GM23338 (cell line): ENCODE data around the gene PTOV1. TPM values are rescaled to one million over a fixed set of nuclear protein-coding genes. Genes with fewer than 3 reads are reported as not detected.

ENCODE experiments used
- ATAC-seq: fragments of 200-7000 bp; cut with Tn5 transposase; 3 replicates; pipeline ENCODE4 v1.9.1; 2020
- DNase-seq: peaks from one replicate; pipeline ENCODE4 v3.0.0-alpha.2; 2015; ENCODE audit warnings: low spot score
- H2AFZ ChIP-seq: fragments of 200-600 bp; sonication (generic); 2 replicates; pipeline ENCODE4 v1.8.0; 2016; ENCODE audit warnings: antibody characterized with exemption, mild to moderate bottlenecking, moderate library complexity
- H3F3A ChIP-seq: fragments of 200-600 bp; sonication (generic); replicated peaks from 2 replicates; pipeline ENCODE4 v1.8.0; 2017; ENCODE audit warnings: antibody characterized with exemption, mixed run types, low read depth
- H3K27ac ChIP-seq: fragments of 200-600 bp; sonication (generic); 2 replicates; pipeline ENCODE4 v1.6.1; 2016; ENCODE audit warnings: low read depth
- H3K27me3 ChIP-seq: fragments of 200-600 bp; sonication (generic); 2 replicates; pipeline ENCODE4 v1.8.0; 2016; ENCODE audit warnings: mild to moderate bottlenecking, mixed run types, moderate library complexity; ENCODE audit not compliant: insufficient read depth
- H3K36me3 ChIP-seq: fragments of 200-600 bp; sonication (generic); 2 replicates; pipeline ENCODE4 v1.8.0; 2016; ENCODE audit warnings: mild to moderate bottlenecking; ENCODE audit not compliant: insufficient read depth
- H3K4me1 ChIP-seq: fragments of 200-600 bp; sonication (generic); 2 replicates; pipeline ENCODE4 v1.8.0; 2016; ENCODE audit warnings: mild to moderate bottlenecking, moderate library complexity; ENCODE audit not compliant: insufficient read depth
- H3K4me2 ChIP-seq: fragments of 200-600 bp; sonication (generic); 2 replicates; pipeline ENCODE4 v1.7.1; 2017; ENCODE audit warnings: mixed run types
- H3K4me3 ChIP-seq: fragments of 200-600 bp; sonication (generic); 2 replicates; pipeline ENCODE4 v1.6.1; 2016; ENCODE audit warnings: mixed run types
- H3K79me2 ChIP-seq: fragments of 200-600 bp; sonication (generic); replicated peaks from 2 replicates; pipeline ENCODE4 v1.8.0; 2017; ENCODE audit warnings: mild to moderate bottlenecking; ENCODE audit not compliant: insufficient read depth
- H3K9me2 ChIP-seq: fragments of 200-600 bp; sonication (generic); 2 replicates; pipeline ENCODE4 v1.8.0; 2017; ENCODE audit not compliant: insufficient read depth
- H4K20me1 ChIP-seq: fragments of 200-600 bp; sonication (generic); replicated peaks from 2 replicates; pipeline ENCODE4 v1.8.0; 2017; ENCODE audit warnings: mild to moderate bottlenecking; ENCODE audit not compliant: insufficient read depth
- H3K27ac Mint-ChIP-seq: 2 replicates; pipeline ENCODE4 v1.8.0; 2020; ENCODE audit warnings: inconsistent platforms, mild to moderate bottlenecking, moderate library complexity, mixed read lengths
- H3K27me3 Mint-ChIP-seq: 3 replicates; pipeline ENCODE4 v1.8.0; 2022; ENCODE audit warnings: low read depth, mild to moderate bottlenecking, moderate library complexity, mixed read lengths, inconsistent platforms; ENCODE audit not compliant: insufficient read depth, poor library complexity
- H3K36me3 Mint-ChIP-seq: 3 replicates; pipeline ENCODE4 v1.8.0; 2021; ENCODE audit warnings: low read depth, mild to moderate bottlenecking, inconsistent platforms, moderate library complexity, mixed read lengths
- H3K4me1 Mint-ChIP-seq: 3 replicates; pipeline ENCODE4 v1.8.0; 2020; ENCODE audit warnings: mild to moderate bottlenecking, inconsistent platforms, mixed read lengths
- H3K4me3 Mint-ChIP-seq: 3 replicates; pipeline ENCODE4 v1.8.0; 2021; ENCODE audit warnings: moderate library complexity, mild to moderate bottlenecking, inconsistent platforms, mixed read lengths
- H3K9me3 Mint-ChIP-seq: 3 replicates; pipeline ENCODE4 v1.8.0; 2020; ENCODE audit warnings: moderate library complexity, mild to moderate bottlenecking, inconsistent platforms, mixed read lengths
- CREB1 ChIP-seq: fragments of 250-450 bp; sonication (Bioruptor Pico); IDR thresholded peaks from 2 replicates; pipeline ENCODE4 v1.5.0; 2020; ENCODE audit warnings: low read depth, mild to moderate bottlenecking, moderate library complexity
- EZH2 ChIP-seq: fragments of 200-600 bp; sonication (generic); IDR thresholded peaks from one replicate; pipeline ENCODE4 v1.8.0; 2017; ENCODE audit warnings: antibody characterized with exemption, mild to moderate bottlenecking, low read depth; ENCODE audit not compliant: unreplicated experiment
- EZH2phosphoT487 ChIP-seq: fragments of 200-600 bp; sonication (generic); IDR thresholded peaks from one replicate; pipeline ENCODE4 v1.8.1; 2018; ENCODE audit warnings: antibody characterized with exemption; ENCODE audit not compliant: unreplicated experiment
- POLR2AphosphoS5 ChIP-seq: IDR thresholded peaks from 2 replicates; pipeline ENCODE4 v1.6.1; 2016; ENCODE audit warnings: antibody characterized with exemption, low read depth
- ZNF331 ChIP-seq: fragments of 250-450 bp; sonication (Bioruptor Pico); IDR thresholded peaks from 2 replicates; pipeline ENCODE4 v1.5.0; 2020; ENCODE audit warnings: low read depth, mild to moderate bottlenecking, moderate library complexity
- polyA plus RNA-seq: library from polyadenylated mRNA; unstranded; fragments of >200 nt; fragmentation: Nextera tagmentation; extraction: Ambion mirVana; gene quantifications from 2 replicates; pipeline ENCODE4 v1.2.1, GENCODE V29; 2016
- total RNA-seq: library from RNA; depleted of rRNA; stranded (reverse); fragments of >200 nt; shearing (Covaris generic); gene quantifications from 2 replicates; pipeline ENCODE4 v1.2.3, GENCODE V29; 2014
- TF ChIP-seq, protein P1 (sequence below): fragments of 250-450 bp; sonication (Bioruptor Pico); IDR thresholded peaks from 2 replicates; pipeline ENCODE4 v1.5.0; 2020; ENCODE audit warnings: mild to moderate bottlenecking, moderate library complexity
- TF ChIP-seq, protein P2 (sequence below): IDR thresholded peaks from 2 replicates; pipeline ENCODE4 v1.6.1; 2016; ENCODE audit warnings: antibody characterized with exemption

Gene PTOV1
- total and polyA plus RNA-seq, 2 experiments from 2014 or later, result 188 to 209 TPM

DNA sequence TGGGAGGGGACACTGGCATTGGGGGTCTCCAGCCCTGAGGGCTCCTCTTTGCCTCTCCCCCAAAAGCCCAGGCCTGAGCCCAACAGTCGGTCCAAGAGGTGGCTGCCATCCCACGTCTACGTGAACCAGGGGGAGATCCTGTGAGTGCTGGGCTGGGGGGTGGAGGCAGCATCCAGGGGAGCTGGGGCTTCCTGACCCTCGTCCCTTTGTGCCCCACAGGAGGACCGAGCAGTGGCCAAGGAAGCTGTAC, 6.8 kb downstream of the PTOV1 start (continued):
- TF ChIP-seq, protein P1, sequence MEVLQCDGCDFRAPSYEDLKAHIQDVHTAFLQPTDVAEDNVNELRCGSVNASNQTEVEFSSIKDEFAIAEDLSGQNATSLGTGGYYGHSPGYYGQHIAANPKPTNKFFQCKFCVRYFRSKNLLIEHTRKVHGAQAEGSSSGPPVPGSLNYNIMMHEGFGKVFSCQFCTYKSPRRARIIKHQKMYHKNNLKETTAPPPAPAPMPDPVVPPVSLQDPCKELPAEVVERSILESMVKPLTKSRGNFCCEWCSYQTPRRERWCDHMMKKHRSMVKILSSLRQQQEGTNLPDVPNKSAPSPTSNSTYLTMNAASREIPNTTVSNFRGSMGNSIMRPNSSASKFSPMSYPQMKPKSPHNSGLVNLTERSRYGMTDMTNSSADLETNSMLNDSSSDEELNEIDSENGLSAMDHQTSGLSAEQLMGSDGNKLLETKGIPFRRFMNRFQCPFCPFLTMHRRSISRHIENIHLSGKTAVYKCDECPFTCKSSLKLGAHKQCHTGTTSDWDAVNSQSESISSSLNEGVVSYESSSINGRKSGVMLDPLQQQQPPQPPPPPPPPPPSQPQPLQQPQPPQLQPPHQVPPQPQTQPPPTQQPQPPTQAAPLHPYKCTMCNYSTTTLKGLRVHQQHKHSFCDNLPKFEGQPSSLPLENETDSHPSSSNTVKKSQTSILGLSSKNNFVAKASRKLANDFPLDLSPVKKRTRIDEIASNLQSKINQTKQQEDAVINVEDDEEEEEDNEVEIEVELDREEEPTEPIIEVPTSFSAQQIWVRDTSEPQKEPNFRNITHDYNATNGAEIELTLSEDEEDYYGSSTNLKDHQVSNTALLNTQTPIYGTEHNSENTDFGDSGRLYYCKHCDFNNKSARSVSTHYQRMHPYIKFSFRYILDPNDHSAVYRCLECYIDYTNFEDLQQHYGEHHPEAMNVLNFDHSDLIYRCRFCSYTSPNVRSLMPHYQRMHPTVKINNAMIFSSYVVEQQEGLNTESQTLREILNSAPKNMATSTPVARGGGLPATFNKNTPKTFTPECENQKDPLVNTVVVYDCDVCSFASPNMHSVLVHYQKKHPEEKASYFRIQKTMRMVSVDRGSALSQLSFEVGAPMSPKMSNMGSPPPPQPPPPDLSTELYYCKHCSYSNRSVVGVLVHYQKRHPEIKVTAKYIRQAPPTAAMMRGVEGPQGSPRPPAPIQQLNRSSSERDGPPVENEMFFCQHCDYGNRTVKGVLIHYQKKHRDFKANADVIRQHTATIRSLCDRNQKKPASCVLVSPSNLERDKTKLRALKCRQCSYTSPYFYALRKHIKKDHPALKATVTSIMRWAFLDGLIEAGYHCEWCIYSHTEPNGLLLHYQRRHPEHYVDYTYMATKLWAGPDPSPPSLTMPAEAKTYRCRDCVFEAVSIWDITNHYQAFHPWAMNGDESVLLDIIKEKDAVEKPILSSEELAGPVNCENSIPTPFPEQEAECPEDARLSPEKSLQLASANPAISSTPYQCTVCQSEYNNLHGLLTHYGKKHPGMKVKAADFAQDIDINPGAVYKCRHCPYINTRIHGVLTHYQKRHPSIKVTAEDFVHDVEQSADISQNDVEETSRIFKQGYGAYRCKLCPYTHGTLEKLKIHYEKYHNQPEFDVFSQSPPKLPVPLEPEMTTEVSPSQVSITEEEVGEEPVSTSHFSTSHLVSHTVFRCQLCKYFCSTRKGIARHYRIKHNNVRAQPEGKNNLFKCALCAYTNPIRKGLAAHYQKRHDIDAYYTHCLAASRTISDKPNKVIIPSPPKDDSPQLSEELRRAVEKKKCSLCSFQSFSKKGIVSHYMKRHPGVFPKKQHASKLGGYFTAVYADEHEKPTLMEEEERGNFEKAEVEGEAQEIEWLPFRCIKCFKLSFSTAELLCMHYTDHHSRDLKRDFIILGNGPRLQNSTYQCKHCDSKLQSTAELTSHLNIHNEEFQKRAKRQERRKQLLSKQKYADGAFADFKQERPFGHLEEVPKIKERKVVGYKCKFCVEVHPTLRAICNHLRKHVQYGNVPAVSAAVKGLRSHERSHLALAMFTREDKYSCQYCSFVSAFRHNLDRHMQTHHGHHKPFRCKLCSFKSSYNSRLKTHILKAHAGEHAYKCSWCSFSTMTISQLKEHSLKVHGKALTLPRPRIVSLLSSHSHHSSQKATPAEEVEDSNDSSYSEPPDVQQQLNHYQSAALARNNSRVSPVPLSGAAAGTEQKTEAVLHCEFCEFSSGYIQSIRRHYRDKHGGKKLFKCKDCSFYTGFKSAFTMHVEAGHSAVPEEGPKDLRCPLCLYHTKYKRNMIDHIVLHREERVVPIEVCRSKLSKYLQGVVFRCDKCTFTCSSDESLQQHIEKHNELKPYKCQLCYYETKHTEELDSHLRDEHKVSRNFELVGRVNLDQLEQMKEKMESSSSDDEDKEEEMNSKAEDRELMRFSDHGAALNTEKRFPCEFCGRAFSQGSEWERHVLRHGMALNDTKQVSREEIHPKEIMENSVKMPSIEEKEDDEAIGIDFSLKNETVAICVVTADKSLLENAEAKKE (CRISPR knock-in tag), result no peak
- TF ChIP-seq EZH2phosphoT487, result no peak

DNA sequence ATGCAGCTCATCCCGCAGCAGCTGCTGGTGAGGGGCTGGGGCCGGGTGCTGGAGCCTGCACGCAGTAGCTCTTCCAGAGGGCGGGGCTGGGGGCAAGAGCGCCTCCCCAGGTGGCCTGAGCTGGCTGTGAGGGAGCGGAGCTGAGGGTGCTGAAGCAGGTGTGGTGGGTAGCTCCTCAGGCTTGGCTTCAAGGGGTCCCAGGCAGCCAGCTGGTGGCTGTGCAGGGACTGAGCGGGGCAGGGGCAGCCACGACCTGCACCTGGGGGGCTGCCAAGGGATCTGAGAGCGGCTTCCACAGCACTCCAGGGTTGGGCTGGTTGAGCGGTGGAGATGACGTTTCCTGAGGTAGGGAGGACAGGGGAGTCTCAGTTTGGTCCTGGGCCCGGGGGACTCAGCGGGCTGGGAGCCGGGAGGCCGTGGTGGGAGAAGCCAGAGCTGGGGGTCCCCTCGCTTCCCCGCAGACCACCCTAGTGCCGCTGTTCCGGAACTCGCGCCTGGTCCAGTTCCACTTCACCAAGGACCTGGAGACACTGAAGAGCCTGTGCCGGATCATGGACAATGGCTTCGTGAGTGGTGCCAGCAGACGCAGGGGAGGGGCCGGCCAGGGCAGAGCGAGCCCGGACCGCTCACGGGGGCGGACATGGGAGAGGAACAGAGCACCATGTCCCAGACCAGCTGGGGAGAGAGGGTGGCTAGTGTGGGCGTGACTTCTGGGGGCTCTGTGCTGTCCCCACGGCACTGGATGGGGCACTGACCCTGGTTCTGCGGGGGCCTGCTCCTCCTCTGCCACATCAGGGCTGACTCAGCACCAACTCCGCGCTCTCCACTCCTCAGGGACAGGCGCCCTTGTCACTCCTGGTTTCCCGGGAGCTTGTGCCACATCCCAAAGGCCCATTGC, 7.4 kb downstream of the PTOV1 start:
- Histone ChIP-seq H3K36me3 (peaks cover 3% of the 10 kb centered on the region; the same call in 1 of the 2 replicates), H3K4me3 (no peak overlapping the region), H3K9me2 (no peaks in the 10 kb centered on the region), H2AFZ (no peak overlapping the region), H3F3A (peaks cover 66% of the 10 kb centered on the region), H4K20me1 (peaks cover 15% of the 10 kb centered on the region), H3K27ac (peak overlapping the region; percentile 19; the same call in 1 of the 2 replicates), H3K79me2 (peaks cover 9% of the 10 kb centered on the region), H3K4me1 (peaks cover 3% of the 10 kb centered on the region; the same call in 1 of the 2 replicates), H3K4me2 (no peak overlapping the region), H3K27me3 (no peaks in the 10 kb centered on the region)
- peak overlapping the region; percentile 14; the same call in 2 of the 3 replicates for H3K4me3 Mint-ChIP-seq
- peaks cover 14% of the 10 kb centered on the region for H3K4me1 Mint-ChIP-seq
- ATAC-seq (no peak), DNase-seq (no peak)
- peaks cover 6% of the 10 kb centered on the region; the same call in 2 of the 3 replicates for H3K9me3 Mint-ChIP-seq
- peaks cover 53% of the 10 kb centered on the region for H3K27me3 Mint-ChIP-seq
- peaks cover 68% of the 10 kb centered on the region for H3K36me3 Mint-ChIP-seq
- H3K27ac Mint-ChIP-seq, result no peak overlapping the region
- TF ChIP-seq, protein P2, sequence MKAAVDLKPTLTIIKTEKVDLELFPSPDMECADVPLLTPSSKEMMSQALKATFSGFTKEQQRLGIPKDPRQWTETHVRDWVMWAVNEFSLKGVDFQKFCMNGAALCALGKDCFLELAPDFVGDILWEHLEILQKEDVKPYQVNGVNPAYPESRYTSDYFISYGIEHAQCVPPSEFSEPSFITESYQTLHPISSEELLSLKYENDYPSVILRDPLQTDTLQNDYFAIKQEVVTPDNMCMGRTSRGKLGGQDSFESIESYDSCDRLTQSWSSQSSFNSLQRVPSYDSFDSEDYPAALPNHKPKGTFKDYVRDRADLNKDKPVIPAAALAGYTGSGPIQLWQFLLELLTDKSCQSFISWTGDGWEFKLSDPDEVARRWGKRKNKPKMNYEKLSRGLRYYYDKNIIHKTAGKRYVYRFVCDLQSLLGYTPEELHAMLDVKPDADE, result no peak
- no peak; the same call in none of the 2 replicates for TF ChIP-seq POLR2AphosphoS5
- no peak for TF ChIP-seq ZNF331
- TF ChIP-seq CREB1 (CRISPR knock-in tag), result no peak
- TF ChIP-seq, protein P1 (CRISPR knock-in tag), result no peak
- no peak for TF ChIP-seq EZH2
